HG02610 (cell line): Measurements from ENCODE around the gene PRPF4.

Experiments used
- ATAC-seq: cut with Tn5 transposase; IDR thresholded peaks from one replicate; pipeline ENCODE4 v1.9.1; 2021; ENCODE audit warnings: mild to moderate bottlenecking, moderate library complexity; ENCODE audit not compliant: unreplicated experiment

PRPF4 gene

GRCh38 chr9:113310538-113310937 lies 35.1 kb downstream of the PRPF4 start:
- ATAC-seq, result no peak

- no peak for ATAC-seq
These were observed 36.5 kb downstream of the PRPF4 start for GRCh38 chr9:113311961-113312360.

GRCh38 chr9:113313261-113313660 lies 37.8 kb downstream of the PRPF4 start:
- ATAC-seq, result no peak

- ATAC-seq, result no peak
These were observed 39.8 kb downstream of the PRPF4 start for GRCh38 chr9:113315231-113315630.

GRCh38 chr9:113316030-113316429 lies 40.6 kb downstream of the PRPF4 start:
- ATAC-seq, result no peak

- no peak for ATAC-seq
These were observed 42.3 kb downstream of the PRPF4 start for GRCh38 chr9:113317777-113318176.

GRCh38 chr9:113319054-113319453 lies 43.6 kb downstream of the PRPF4 start:
- no peak for ATAC-seq

- no peak for ATAC-seq
These were observed 44.6 kb downstream of the PRPF4 start for GRCh38 chr9:113320051-113320450.

- ATAC-seq, result no peak
These were observed 47.2 kb downstream of the PRPF4 start for GRCh38 chr9:113322671-113323070.

- ATAC-seq, result no peak
These were observed 50.8 kb downstream of the PRPF4 start for GRCh38 chr9:113326230-113326629.

- ATAC-seq, result no peak
These were observed 52.8 kb downstream of the PRPF4 start for GRCh38 chr9:113328045-113328782.

GRCh38 chr9:113331780-113332179 lies 56.3 kb downstream of the PRPF4 start:
- no peak for ATAC-seq

- no peak for ATAC-seq
These were observed 62.3 kb downstream of the PRPF4 start for GRCh38 chr9:113337714-113338113.

- peak; percentile 99 for ATAC-seq
These were observed 64.7 kb downstream of the PRPF4 start, which contains the start of gene WDR31 for GRCh38 chr9:113340011-113340699. WDR31 (minus strand) TSS chr9:113340275; CDS start chr9:113332022, 8,253 bp downstream.

GRCh38 chr9:113341712-113342410 lies 66.4 kb downstream of the PRPF4 start:
- no peak for ATAC-seq
